C4-2B (cell line): ENCODE measurements around the gene EDAR.
A peak's percentile ranks its signal among the peaks of the same experiment; 100 is the strongest.

Source experiments
- H3K27ac ChIP-seq: fragments of 450-650 bp; 2 replicates; pipeline ENCODE4 v1.5.1; 2017
- CTCF ChIP-seq: fragments of 450-650 bp; conservative IDR thresholded peaks from 2 replicates; pipeline ENCODE4 v1.5.1; 2017; ENCODE audit warnings: mild to moderate bottlenecking
- ZFX ChIP-seq: fragments of 450-650 bp; IDR thresholded peaks from 2 replicates; pipeline ENCODE4 v1.6.1; 2017

Gene EDAR

GRCh38 chr2:108906403-108907077 is 82.5 kb downstream of the EDAR start:
- TF ChIP-seq CTCF (no peak), ZFX (no peak)
- H3K27ac ChIP-seq, result no peak overlapping the region; the same call in 1 of the 2 replicates

GRCh38 chr2:108905906-108906305 is 83.1 kb downstream of the EDAR start:
- peak overlapping the region; percentile 36 for H3K27ac ChIP-seq
- TF ChIP-seq ZFX, result no peak
- TF ChIP-seq CTCF, result no peak

GRCh38 chr2:108905176-108905575 is 83.8 kb downstream of the EDAR start:
- H3K27ac ChIP-seq, result peak overlapping the region; percentile 36
- no peak for TF ChIP-seq ZFX
- TF ChIP-seq CTCF, result no peak

- TF ChIP-seq ZFX (no peak), CTCF (no peak)
- H3K27ac ChIP-seq, result peak overlapping the region; percentile 36
These were observed 84.3 kb downstream of the EDAR start for GRCh38 chr2:108904680-108905079.

DNA sequence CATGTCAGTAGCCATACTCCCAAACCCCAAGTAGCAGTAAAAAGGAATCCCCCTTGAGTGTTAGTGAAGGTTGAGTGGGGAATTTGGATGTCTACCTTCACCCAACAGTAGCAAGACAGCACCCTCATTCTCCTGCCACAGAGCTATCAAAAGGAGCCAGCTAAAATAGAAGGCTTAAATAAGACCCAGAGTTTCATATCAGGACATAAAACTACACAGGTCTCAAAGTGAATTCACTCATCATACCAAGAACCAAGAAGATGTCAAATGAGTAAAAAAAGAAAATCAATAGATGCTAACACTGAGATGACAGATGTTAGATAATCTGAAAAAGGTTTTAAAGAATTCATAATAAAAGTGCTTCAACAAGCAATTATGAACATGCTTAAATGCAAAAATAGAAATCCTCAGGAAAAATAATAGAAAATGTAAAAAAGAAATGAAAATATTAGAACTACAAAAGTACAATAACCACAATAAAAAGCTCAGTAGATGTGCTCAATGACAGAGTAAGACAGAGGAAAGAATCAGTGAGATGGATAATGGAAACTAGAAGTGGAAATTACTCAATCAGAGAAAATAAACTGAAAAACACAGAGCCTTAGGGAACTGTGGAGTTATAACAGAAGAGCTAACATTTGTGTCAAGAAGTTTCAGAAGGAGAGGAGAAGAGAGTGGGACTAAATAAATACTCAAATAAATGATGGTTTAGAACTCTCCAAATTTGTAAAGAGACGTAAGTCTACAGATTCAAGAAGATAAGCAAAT is 90.5 kb downstream of the EDAR start:
- no peak for TF ChIP-seq CTCF
- TF ChIP-seq ZFX, result no peak
- no peak overlapping the region for H3K27ac ChIP-seq

DNA sequence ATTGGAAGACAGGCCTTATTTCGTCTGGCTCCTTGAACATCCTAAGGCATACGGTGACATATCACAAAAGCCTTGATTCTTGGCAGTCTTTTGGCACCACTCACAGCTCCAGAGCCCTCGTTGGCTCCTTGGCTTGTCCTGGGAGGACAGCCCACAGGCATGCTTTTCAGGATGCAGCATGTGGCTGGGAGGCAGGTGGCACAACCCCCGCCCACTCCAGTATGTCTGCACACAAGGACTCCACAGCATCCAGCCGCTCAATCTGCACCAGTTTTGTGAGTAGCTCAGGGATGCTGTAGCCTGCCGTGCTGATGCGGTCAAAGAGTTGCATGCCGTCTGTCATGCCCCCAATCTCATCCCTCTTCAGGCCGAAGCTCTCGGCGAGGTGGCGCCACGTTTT is 92.3 kb downstream of the EDAR start:
- H3K27ac ChIP-seq, result no peak overlapping the region
- TF ChIP-seq ZFX (no peak), CTCF (no peak)

- TF ChIP-seq CTCF, result no peak
- no peak for TF ChIP-seq ZFX
- no peak overlapping the region for H3K27ac ChIP-seq
These were observed 93.8 kb downstream of the EDAR start for GRCh38 chr2:108895188-108895587.
